GM15510 (cell line): ENCODE data around the gene MDM1.

ENCODE experiments used
- POLR2A ChIP-seq: IDR thresholded peaks from 3 replicates; pipeline ENCODE4 v1.6.1; 2011; ENCODE audit warnings: borderline replicate concordance; ENCODE audit not compliant: insufficient read length; ENCODE audit errors: extremely low read depth

The MDM1 gene

DNA sequence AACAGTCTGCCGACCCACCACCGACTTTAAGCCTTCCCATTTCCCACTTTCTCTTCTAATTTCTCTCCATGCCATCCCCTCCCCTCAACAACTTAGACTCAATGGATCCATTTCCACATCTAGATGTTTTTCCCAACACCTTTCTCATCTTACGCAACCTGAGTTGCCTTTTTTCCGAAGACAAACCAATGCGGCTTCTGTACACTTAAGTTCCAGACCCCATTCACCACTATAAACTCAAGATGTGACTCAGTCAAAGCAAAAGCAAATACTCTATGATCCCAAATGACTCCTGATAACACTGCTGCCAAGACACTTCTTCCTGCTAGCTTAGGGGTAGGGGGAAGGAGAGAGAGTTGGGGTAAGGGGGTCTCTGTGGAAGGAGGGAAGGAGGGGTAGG, 80.1 kb downstream of the MDM1 start:
- no peak for TF ChIP-seq POLR2A

DNA sequence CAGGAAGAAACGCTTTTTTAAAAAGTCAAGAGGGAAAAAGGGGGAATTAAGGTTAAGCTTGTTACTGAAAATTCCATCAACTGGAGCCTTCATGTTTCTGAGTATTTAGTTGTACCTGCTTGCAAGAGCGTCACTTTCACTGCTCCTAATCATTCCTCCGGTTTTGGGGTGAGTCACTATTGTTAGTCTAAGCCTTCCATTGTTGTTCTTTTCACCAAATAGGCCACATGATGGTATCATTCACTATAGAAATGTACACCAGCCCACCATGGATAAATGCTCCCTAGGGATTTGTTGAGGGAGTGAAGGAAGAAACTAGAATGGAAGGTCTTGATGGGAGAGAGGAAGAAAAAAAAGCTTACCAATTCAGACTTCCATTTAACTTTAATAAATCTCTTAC, 81.7 kb downstream of the MDM1 start:
- TF ChIP-seq POLR2A: no peak

DNA sequence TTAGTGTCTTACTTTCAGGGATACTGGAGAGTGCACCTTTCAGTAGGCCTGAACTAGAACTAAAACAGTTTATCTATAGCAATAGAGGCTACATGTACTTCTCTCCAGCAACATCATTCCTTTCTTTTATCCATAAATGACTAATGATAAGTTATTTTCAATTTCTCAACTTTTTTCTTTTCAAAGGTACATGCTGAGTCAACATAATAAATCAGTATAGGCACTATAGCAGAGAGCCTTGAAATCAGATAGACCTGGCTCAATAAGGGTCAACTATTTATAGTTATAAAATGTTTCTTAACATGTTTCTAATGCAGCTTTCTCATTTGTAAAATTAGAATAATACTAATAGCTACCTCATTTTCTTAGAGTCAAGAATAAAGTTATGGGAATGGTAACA, 84.4 kb downstream of the MDM1 start:
- TF ChIP-seq POLR2A: no peak

DNA sequence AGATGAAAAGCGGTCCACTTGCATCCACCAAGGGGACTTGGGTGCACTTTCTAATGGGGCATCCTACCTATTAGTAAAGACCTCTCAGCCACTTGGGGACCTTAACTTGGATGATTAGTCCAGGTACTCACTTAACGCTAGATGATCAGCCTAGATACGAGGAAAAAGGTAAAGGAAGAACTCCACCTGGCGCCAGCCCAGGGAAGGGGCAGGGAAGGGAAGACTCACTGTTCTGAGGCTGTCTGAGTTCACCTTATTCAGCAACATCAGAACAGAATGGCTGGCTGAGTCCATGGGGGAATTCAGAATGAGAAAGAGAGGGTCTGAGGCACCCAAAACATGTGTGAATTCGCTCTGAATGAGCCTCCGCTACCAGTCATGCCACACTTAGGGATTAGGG, 85.8 kb downstream of the MDM1 start:
- no peak for TF ChIP-seq POLR2A

DNA sequence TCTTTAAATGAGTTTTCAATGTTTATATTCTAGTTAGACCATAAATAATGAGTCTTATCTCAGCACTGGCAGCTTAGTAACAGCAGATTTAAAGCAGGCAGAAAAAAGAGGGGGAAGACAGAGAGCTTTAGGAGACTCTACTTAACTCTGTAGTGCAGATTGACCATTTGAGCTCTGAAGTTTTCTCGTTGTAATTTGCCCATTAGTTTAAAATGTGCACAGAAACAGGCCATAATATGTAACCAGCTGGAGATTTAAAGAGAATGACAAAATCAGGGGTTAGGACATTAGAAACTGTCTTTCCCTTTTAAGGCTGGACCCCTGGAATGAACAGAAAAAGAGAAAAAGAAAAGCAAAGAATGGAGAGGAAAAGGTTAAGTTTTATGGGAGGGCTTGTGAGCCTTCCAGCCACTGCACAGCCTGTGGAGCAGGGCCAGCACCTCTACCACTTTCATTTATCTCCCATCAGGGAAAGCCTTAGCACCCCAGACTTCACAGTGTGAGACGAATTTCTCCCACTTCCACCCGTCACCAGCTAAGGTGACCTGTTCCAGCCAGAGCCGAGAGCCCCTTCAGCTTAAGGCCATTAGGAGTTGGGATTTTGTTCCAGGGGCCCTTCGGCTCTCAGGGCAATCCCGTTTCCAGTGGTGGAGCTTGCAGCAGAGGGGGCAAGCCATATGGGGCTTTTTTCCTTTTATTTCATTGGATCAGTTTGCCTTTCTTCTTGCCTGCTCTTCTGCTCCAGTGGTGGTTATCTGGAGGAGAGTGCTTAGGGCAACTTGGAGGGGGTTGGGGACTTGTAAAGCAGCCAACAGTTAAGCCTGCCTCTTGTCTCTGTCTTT, 86.8 kb downstream of the MDM1 start:
- TF ChIP-seq POLR2A: no peak
